Stimulated activated CD8-positive, alpha-beta memory T cell treated with anti-CD3 and anti-CD28 coated beads, Interleukin-2, amount 100 ng/mL, for 1 hour (primary cell): Measurements from ENCODE around the gene RHEB.

Experiments used
- DNase-seq, 2 donors: peaks; one replicate each; pipeline ENCODE4 v3.0.0-alpha.2; 2020; ENCODE audit warnings: low read depth in 2 of 2

RHEB gene

DNA sequence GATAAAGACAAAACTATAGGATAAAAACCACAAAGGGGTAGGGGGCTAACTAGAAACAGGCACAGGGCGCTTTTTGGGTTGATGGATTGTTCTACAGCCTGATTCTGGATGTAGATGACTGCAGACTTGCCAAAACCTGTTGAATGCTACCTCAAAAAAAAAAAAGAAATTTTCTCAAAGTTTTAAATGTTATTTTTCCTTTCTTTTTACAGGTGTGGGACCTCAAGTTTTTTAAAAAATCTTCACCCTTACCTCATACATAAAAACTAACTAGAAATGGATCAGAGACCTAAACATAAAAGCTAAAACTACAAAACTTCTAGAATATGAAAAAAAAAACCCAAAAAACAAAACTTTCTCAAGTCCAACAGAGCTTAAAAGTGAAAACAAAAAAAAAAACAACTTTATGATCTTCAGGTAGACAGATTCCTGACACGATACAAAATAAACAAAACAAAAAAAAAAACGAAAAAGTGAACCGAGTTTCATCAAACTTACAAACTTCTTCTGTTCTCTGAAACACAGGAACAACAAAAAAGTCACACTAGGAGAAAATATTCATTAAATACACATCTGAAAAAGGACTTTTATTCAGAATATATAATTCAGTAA lies 14.9 kb downstream of the RHEB start:
- DNase-seq, result no peak

DNA sequence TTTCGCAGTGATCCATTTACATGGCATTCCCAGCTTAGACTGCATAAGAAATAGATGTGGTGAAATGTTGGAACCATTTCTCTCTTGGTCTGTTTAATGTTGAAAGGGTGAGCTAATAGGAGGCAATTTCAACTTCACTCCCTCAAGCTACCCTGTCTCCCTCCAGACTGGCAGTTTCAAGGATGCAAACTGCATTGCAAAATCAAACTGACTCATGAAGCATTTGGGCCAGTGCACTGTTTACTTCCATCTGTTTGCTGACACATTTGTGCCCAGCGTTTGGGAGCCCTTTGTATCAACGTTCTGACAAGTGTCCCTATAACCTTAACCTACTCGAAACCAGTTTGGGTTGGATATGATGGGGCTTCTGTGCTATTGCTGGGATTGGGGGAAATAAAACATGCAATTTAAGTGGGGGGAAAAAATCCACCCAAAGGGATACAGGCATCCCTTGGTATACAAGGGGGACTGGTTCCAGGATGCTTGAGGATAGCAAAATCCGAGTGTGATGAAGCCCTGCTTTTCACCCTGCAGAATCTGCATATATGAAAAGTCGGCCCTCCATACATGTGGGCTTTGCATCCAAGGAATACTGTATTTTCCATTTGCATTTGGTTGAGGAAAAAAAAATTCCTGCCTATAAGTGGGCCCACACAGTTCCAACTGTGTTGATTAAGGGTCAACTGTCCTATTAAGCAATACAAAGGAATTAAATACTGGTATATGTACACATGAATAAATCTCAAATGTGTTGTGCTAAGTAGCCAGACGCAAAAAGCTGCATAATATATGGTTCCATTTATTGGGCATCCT lies 15.6 kb downstream of the RHEB start:
- DNase-seq, result no peak

DNA sequence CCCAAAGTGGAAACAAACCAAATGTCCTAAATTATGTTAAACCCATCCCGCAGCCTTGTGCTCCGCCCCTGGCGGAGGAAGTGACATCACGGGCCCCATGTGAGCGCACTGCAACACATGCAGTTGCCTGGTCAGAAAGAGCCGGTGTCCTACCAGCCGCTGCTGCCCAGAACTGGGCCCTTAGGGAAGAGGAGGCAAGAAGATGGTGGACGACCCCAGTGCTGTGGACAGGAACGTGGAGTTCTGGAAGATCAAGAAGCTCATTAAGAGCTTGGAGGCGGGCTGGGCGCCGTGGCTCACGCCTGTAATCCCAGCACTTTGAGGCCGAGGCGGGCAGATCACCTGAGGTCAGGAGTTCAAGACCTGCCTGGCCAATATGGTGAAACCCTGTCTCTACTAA lies 18.0 kb downstream of the RHEB start:
- no peak for DNase-seq

DNA sequence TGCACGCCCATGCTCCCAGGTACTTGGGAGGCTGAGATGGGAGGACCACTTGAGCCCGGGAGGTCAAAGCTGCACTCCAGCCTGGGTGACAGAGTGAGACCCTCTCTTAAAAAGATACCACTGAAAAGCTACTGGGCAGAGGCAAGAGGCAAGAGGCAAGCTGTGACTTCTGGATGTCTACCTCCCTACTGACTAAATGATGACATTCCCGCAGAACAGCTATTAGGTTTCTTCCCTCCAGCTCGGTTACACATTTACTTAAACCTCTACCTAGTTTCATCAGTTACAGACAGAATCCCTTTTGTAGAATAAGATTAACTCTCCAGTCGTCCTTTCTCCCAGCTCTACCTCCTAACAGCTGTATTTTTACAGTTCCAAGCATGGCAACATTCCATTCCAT lies 21.2 kb downstream of the RHEB start:
- no peak for DNase-seq

DNA sequence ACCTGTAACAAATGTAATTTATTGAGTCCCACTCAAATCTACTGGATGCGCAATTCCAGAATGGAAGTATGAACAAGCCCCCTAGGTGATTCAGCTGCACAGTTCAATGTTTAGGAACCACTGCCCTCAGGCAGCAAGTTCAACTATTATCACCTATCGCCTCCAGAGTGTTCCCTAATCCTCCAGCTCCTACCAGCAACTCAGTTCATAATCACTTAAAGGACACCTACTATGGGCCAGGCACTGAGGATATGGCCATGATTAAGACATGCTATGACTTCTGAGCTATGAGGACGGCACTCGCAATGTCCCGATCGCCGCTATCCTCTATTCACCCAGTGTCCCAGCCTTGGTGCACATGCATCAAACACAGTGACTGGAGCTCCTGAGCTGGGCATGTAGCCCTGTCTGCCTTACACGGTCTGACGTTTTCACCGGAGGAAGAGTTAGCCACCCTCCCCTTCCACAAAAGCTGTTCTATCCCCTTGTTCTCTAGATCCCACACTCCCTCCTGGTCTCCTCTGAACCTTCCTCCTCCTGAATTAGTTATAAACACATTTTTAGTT lies 22.3 kb downstream of the RHEB start:
- DNase-seq, result no peak

DNA sequence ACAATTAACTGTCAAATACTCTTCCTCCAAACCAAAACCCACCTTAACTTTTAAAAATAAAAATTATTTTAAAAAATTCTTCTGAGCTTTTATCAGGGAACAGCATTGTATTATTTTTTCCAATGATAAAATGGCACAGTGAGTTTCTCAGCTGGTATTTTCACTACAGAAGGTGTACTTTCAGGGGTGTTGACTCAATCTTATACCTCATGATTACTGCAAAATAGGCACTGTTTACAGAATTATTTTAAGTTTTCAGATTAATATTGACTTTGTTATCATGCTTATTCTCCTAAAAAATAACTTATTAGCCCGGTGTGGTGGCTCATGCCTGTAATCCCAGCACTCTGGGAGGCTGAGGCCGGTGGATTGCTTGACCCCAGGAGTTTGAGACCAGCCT lies 24.3 kb downstream of the RHEB start:
- no peak for DNase-seq

DNA sequence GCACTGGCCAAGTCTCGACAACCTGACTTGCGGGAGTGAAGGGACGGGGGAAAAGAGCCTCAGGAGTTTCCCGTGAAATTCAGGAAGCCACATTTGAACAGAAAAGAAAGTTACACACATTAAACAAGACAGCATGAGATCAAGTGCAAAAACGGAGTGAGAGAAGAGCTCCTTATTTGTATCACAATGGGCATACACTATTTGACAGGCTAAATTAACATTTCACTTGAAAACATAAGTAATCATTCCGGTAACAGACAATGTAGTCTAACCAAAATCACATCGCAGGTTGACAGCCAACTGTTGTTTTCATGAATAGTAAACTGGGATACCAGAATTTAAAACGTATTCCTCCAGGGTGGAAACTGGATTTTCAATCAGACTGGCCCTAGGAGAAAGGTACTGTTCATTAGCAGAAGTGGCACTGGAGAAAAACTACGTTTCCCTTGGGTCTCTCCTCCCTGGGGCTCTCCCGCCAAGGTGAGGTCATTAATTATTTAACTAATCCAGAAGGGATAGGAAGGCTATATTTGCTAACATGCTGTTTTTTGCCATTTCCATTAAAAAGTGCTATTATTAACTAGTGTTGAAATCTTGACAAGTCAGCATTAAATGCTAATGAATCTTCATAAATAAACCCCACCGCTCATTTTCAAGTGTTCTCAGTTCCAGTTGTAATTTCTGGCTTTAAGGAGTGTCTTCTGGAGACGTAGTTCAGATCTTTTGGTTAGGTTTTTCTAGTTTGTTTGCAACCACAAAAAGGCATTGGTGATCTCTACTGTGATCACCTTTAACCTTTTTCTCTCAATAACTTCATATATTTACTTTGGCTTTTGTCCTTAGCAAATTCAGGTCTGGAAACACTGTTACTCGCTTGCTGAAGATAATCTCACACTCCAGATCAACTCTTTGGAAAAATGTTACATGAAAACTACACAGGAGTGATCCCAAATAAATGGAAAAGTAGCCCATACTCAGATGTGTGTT lies 25.1 kb downstream of the RHEB start:
- DNase-seq, result no peak

DNA sequence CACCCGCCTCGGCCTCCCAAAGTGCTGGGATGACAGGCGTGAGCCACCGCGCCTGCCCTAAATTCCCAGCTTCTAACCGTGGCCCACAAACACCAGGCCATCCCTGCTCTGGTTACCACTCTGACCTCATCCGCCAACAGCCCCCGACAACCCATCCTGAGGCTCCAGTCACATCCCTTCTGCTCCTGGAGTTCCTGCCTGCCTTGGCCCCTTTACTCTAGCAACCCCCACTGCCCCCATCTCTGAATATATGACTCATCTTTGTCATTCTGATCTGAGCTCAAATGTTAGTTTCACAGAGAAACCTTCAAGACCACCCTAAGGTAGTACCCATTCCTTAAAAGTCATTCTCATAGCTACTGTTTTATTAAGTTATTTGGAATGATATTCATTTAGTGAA lies 26.6 kb downstream of the RHEB start:
- DNase-seq, result no peak

DNA sequence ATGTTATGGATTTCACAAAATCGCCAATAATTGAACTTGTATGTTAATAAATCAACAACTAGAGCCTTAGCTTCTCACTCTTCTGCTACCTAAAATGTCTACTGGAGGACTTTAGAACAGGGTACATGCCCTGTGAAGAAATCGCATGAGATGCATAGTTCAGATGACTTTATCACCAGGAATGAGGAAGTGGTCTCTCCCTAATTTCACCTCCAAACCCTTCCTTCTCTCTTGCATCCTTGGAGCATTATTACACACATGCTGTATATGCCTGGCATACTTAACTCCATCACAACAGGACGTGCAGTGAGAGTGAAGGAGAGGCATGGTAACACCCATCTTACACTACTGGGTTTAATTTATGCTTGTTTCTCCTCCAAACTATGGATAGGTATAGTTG lies 27.8 kb downstream of the RHEB start:
- DNase-seq, result no peak

DNA sequence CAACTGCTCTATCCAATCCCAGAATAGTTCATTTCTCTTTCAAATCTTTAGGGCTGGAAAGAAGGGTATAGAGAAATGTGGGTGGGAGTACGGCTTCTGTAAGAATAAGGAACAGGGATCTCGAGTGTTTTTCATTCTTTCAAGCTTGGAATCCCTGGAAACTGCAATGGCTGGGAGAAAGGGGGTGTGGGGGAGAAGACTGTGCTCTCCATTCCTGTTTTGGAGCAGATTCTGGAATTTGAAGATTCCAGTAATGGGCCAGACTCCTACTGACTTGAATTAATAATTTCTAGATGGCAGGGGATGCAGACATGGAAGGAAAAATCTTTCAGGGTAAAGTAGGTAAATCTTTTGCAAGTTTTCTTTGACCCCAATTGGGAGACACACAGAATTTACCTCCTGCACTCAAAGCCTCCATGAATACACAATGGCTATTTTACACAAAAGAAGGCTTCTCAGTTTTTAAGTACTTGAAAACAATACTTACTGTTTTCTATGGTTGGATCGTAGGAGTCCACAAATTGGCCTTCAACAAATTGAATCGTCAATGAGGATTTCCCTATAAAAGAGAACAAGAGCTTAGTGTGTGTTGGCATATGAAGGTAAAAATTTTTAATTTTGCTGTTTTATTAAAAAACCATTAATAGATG lies 29.1 kb downstream of the RHEB start:
- no peak for DNase-seq

DNA sequence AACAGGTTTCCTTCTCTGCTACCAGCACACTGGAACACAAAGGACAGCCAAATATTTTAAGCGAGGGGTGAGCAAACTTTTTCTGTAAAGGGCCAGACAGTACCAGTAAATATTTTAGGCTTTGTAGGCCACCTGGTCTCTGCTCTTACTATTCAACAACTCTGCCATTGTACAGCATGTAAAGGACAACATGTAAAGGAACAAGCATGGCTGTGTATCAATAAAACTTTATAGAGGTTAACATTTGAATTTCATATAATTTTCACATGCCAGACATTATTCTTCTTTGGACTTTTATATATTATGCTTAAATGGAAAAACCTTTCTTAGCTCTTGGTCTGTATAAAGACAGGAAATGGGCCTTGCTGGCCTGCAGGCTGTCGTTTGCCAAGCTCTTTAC lies 30.2 kb downstream of the RHEB start:
- no peak for DNase-seq

DNA sequence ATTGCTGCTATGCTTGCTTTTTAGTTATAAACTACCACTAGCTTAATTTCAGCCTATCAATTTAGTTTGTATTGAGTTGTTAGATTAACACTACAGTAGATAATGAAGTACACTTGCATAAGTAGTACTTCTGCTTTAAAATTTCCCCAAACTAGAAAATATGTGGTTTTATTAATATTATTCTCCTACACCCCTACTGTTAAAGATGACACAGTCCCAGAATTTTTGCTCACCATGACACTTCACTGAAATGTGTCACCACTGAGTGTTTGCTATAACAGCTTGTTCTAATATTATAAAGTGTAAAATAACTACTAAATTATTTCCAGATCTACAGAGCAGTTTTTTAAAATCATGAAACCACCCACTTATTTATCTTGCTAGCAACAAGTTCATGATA lies 31.6 kb downstream of the RHEB start:
- DNase-seq, result no peak

DNA sequence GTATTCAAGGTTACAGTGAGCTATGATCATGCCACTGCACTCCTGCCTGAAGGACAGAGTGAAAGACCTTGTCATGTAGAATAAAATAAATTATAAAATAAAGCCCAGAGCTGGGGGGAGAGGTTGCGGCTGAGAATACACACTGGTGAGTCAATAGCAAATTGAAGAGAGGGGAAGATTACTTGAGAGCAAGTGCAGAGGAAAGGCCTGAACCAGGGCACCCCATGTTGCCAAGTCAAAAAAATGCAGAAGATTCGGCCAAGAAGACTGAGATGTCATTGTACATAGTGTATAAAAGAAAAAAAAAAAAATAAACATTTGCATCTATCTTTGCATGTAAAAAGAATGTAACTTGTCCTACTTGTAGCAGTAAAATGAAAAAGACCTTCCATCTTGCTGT lies 32.5 kb downstream of the RHEB start:
- no peak for DNase-seq

DNA sequence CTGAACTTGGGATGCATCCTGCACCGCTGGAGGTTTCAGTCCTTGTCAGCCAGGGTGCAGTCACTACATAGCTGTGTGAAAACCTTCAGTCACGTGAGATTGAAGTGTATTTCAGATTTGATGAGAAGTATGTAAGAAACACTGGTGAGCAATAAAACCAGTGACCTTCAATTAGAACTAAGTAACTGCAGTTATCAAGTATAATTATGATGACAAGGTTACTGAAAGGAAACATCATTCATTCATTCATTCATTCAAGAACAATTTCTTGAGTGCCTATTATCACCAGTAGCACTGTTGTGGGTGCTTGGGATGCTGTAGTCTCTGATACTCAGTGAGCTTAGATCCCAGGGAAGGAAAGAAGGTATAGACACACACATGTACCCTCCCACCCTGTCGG lies 33.6 kb downstream of the RHEB start:
- DNase-seq, result no peak

DNA sequence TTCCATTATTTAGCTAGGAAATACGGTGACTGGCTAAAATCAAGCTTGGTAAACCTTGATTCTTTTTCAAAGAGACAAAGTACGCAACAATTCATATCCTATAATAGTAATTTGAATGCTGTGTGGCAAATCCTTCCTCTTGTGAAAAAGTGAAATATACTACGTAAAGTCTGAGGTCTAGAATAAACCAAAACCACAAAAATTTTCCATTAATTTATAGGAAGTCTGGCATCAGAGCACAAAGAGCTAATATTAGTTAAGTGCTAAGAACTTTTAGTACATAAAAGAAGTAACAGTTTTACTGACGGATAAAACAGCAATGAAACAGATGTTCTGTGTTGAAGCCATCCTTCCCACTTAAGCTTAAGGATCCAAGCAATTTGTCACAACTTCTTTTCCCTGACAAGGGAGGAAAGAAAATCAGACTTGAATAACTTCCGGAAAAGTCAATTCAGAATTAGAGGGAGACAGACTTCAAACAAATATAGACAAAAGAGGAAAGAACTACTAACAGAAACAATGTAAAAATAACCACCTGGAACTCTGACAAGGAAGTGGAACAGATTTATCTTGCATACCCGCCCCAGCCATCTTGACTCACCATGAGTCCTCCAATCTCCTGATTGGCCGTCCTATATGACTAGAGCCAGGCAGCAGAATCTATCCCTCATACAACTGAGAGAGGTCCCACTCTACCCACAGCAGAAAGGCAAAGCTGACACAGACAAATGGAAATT lies 34.6 kb downstream of the RHEB start:
- no peak for DNase-seq

DNA sequence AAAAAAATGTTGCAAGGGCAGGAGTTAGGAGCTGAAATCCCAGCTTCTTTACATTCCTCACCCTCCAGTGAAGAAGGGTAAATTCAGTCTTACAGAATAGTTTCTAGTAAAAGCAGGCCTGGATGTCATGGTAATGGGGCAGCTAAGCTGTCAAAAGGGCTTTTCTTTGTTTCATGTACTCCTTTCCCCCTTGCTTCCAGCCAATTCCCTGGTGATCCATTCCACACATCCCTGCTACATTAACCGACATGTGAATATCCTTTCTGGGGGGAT lies 36.0 kb downstream of the RHEB start:
- DNase-seq, result no peak

DNA sequence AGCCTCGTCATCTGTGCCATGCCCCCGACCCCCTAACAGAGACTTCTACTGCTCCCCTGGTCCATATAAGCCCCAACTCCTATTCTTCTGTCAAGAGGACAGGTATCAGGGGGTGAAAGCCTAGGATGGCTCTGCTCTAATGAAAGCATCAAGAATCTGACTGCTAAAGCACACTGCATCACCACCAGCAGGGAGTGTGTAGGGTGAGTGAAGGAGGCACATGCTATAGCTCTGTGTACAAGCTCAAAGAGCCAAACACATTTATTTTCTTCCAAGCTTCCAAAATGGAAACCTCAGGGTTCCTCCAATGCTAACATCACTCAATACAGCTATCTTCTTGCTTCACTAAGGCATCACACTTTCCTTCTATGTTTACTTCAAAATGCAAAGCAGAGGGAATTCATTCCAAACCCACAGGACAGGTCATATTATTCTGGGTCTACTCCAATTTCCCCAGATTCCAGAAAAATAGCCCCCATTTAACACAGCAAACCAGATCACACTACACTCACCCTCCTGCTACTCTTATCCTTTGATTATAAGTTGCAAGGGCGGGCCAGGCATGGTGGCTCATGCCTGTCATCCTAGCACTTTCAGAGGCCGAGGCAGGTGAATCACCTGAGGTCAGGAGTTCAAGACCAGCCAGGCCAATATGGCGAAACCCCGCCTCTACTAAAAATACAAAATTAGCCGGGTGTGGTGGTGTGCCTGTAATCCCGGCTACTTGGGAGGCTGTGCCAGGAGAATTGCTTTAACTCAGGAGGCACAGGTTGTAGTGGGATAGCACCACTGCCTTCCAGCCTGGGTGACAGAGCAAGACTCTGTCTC lies 36.6 kb downstream of the RHEB start:
- DNase-seq, result no peak

DNA sequence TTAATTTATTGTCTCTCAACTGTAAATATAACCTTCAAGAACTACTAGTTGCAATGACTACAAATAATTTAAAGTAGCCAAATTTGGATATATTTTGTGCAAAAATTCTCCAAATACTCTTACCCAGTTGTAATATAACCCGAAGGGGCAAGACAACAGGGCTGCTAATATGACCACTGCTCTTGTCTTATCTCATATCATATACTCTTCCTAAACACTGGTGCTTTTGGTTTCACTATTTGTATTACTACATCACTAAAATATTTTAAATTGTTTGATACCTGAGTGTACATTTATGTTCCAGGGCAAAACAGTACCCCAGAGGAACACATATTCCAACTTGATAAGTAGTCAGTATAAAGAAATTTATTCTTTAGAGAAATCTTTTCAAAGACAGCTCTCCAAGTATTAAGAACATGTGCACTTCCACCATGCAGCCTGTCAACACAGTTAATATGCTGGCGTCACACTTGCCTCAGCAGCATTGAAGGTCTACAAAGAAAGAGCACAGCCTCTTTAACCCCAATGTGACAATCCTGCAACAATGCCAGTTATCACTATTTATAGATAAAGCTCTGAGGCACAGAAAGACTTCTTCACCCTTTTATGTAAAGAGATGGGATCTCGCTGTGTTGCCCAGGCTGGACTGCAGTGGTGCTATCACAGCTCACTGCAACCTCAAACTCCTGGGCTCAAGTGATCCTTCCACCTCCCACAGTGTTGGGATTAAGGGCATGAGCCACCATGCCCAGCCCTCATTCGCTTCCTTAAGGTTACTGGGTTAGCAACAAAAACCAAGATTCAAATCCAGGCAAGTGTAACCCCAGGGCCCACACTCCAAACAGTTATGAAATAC lies 37.8 kb downstream of the RHEB start:
- DNase-seq, result no peak

DNA sequence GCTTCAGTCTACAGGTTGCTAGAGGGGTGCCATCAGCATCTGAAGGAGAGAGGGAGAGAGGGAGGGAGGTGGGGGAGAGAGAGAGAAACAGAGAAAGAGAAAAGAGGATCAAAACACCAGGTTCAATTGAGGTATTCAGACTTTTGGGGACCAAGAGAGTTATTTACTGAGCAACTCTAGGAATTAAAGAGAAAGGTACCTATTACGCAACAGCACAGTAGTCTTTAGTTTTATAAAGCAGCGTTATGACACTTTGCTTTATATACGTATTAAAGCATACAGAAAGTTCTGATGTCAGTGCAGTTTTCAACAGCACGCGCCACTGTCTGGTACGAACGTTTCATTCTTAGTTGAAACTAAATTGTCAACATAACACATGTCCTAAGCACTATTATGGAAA lies 41.8 kb downstream of the RHEB start:
- no peak for DNase-seq
